D341Med (cell line): ENCODE measurements around the gene CDC34.

Experiments used
- DNase-seq: peaks from one replicate; pipeline ENCODE4 v3.0.0; 2012; ENCODE audit warnings: low spot score

Gene CDC34

GRCh38 chr19:522726-523125 lies 8.8 kb upstream of the CDC34 start:
- DNase-seq = no peak

- DNase-seq = peak; percentile 61
Observed at GRCh38 chr19:524062-524674, 7.4 kb upstream of the CDC34 start.

GRCh38 chr19:525029-525428 lies 6.5 kb upstream of the CDC34 start:
- DNase-seq = no peak

DNA sequence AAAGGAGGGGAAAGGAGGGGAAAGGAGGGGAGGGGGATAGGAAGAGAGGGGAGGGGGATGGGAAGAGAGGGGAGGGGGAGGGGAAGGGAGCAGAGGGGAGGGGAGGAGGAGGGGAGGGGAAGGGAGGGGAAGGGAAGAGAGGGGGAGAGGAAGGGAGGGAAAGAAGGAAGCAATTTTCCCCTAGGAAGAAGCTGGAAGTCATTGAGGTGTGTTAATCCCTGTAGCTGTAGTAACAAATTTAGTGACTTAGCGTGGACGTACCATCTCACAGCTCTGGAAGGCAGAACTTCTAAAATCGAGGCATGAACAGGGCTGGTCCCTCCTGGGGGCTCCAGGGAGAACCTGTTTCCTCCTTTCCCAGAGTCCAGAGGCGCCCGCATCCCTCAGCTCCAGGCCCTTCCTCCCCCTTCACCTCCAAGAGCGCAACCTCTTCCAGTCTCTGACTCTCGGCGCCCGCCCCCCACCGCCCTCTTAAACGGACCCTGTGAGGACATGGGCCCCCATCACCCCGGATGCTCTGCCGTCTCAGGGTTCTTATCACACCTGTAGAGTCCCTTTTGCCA lies 5.6 kb upstream of the CDC34 start:
- no peak for DNase-seq

DNA sequence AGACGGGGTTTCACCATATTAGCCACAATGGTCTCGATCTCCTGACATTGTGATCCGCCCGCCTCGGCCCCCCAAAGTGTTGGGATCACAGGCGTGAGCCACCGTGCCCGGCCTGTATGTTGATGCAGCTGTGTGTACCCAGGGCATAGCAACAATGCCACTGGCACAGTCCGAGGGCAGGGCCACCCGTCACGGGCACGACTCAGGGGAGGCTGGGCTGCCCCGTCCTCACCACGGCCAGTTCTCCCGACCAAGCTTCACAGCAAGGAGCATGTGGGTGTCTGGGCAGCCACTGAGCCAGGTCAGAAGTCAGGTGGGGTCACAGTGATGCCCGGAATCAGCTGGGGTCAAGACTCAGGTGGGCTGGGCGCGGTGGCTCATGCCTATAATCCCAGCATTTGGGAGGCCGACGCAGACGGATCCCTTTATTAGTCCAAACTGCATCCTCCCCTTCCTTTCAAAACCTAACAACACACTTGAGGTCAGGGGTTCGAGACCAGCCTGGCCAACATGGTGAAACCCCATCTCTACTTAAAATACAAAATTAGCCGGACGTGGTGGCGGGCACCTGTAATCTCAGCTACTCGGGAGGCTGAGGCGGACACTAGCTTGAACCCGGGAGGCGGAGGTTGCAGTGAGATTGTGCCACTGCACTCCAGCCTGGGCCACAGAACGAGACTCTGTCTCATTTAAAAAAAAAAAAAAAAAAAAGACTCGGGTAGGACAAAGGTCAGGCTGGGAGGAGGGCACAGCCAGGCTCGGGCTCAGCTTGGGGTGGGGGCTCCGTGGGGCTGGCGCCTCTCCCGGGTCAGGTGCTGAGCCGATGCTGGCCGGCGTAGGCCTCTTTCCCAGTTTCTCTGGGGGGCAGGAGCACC lies 1.2 kb upstream of the CDC34 start:
- DNase-seq = no peak

GRCh38 chr19:531009-531752 lies 379 bp upstream of the CDC34 start:
- peak; percentile 100 for DNase-seq

DNA sequence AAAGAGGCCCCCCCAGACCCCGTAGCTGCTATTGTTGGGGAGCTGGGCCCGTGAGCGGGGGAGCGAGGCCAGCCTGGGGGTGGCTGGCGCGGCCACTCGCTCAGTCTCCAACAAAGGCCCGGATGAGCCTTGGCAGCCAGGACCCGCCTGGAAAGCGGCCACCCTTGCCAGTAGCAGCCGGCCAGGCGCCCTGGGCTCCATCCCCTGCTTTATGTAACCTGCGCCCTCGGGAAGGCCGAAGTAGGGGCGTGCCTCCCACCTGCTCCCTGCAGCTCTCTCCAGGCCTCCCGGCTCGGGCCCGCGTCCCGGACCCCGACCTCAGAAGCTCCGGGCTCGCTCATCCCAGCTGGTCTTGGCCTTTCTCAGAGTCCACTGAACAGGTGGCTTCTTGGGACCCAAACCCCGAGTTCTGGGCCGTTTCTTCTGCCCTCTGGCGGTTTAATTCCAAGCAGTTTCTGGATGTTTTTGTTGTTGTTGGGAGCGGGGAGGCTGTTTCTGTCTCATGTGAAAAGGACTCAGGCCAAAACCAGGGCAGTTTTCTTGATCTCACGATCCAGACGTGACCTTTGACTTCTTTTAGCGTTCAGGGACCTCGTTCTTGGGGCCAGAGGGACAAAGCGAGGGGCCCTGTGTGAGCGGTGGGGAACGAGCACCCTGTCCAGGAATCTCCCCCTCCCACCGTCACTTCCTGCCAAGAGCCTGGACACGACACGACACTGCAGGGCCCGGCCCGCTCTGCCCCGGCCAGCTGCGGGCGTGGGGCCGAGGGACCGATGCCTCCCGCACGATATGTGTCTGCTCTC lies 1.2 kb downstream of the CDC34 start:
- DNase-seq = peak; percentile 73

DNA sequence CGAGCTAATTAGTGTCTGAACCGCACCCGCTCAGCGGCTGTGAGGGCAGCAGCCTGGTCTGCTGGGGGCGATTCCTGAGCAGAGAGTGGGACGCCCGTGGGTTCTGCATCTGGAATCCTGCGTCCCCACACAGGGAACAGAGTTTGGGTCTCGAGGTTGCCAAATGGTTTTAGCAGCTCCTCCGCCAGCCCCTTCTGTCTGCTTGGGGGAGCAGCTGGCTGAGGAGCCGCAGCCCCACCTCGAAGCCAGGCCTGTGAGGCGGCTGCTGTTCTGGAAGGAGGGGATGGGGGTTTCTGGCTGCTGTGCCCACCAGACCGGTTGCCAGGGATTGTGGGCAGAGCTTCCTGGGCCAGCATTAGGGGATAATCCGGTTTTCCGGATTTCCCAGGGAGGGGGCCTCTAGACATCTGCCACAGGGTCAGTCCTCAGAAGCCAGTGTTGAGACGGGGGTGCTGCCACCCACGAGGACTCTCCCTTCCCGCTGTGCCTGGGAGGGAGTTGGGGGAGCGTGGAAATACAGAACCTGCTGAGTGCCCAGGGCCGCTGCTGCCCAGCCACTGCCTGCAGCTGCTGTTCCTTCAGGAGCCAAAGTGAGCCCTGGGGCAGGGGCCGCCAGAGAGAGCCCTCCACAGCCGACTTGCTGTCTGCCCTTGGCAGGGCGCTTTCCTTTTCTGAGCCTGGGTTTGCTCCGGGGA lies 2.0 kb downstream of the CDC34 start:
- no peak for DNase-seq

GRCh38 chr19:534088-534487 lies 2.5 kb downstream of the CDC34 start:
- DNase-seq = no peak

GRCh38 chr19:535017-535835 lies 3.7 kb downstream of the CDC34 start:
- no peak for DNase-seq

DNA sequence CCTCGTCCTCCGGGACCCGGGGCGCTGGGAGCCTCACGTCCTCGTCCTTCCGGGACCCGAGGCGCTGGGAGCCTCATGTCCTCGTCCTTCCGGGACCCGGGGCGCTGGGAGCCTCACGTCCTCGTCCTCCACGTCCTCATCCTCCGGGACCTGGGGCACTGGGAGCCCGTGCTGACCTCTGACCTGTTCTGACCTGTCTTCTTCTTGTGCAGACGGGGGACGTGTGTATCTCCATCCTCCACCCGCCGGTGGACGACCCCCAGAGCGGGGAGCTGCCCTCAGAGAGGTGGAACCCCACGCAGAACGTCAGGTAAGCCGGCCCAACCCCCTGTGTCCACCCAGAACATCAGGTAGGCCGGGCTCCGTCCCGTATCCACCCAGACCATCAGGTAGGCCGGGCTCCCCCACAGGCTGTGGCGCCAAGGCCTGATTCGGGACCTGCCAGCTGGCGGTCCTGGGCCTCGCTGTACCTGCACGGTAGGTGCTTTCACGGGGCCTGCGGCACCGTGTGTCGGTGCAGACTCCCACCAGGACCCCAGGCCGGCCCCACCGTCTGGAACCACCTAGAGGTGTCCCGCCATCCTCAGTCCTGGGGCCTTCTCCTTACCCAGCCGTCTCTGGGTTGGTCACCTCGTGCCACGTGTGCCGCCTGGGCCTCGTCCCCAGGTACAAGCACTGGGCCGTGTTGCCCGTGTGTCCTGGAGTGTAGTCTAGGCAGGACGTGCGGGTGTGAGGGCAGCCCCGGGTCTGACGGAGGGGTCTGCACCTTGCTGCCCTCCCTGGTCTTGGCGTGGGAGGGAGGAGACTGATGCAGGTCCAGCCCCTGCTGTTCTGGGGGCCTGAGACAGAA lies 4.7 kb downstream of the CDC34 start:
- no peak for DNase-seq

DNA sequence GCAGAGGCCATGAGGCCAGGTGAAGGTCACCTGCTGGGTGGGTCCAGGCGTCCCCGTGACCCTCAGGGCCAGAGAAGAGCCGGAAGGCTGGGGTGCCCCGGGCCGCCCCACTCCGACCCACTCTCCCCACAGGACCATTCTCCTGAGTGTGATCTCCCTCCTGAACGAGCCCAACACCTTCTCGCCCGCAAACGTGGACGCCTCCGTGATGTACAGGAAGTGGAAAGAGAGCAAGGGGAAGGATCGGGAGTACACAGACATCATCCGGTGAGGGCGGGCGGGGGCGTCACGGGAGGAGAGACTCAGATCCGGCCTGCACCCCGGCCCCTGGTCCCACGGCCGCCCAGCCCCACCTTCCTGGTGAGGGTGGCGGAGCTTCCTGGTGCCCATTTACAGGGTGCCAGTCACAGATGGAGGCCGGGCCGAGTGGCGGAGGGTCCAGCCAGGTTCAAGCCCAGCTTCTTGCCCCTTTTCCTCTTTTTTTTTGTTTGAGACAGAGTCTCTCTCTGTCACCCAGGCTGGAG lies 5.4 kb downstream of the CDC34 start:
- no peak for DNase-seq

DNA sequence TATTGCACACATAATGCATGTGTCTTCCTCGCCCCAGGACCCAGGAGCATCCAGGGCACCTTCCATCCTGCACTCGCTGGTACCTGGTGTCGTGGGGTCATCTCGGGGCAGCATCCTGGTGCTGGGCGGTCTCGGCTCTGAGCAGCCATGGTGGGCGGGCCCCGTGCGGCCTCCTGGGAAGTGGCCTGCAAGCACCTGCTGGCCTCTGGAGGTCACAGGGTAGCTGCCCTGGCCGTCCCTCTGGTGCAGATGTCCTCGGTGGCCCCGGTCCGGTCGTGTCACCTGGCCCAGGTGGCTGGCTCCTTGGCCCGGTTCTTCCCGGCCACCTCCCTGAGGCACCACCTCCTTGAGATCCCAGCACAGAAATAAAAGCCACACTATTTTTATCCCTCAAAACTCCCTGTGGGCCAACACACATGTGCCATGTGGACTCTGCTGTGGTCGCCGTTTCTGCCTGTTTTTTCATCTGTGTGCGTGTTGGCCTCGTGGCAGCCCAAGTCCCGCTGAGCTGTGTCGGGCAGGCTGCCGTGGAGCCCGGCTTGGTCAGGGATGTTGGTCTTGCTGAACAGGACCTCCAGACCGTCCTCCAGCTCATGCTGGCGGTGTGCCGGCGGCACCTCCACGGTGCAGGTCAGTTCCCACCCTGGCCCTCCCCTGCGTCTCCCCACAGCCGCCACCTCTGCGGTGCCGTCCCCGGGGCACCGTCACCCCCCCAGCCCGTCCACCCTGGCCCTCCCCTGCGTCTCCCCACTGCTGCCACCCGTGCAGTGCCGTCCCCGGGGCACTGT lies 7.3 kb downstream of the CDC34 start:
- no peak for DNase-seq

DNA sequence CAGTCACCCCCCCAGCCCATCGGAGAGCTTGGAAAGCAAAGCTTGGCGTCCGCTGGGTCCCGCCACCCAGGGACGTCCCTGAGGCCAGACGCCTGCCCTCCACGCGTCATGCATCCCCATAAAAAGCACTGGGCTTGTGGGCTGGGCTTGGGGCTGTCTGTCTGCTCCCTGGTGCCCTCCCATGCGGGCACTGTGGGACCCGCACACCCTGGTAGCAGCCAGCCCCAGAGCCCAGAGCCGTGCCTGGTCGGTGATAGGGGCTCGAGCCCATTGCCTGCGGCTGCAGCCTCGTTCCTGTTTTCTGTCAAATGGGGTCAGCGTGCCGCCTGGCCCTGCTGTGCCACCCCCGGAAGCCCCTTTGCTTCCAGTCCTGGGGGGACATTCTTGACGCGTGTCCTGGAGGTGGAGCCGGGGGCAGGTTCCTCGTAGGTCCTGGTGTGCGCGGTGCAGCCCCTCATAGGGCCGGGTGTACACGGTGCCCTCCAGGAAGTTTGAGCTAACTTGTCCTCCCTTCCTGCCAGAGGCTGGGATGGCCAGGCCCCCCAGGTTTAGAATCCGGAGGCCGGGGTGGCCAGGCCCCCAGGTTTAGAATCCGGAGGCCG lies 8.0 kb downstream of the CDC34 start:
- DNase-seq = no peak

- no peak for DNase-seq
Observed at GRCh38 chr19:540867-541637, 9.5 kb downstream of the CDC34 start.

DNA sequence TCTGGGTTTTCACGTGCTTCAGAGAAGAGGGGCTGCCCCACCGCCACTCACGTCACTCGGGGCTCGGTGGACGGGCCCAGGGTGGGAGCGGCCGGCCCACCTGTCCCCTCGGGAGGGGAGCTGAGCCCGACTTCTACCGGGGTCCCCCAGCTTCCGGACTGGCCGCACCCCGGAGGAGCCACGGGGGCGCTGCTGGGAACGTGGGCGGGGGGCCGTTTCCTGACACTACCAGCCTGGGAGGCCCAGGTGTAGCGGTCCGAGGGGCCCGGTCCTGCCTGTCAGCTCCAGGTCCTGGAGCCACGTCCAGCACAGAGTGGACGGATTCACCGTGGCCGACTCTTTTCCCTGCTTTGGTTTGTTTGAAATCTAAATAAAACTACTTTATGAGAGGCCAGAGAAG lies 10.1 kb downstream of the CDC34 start:
- DNase-seq = no peak
